Karpas-422 (cell line): ENCODE measurements around the gene TMEM272. TPM values are rescaled to one million over a fixed set of nuclear protein-coding genes. Genes with fewer than 3 reads are reported as not detected.

ENCODE experiments used
- DNase-seq: peaks from one replicate; pipeline ENCODE4 v3.0.0-alpha.2; 2015
- H2AFZ ChIP-seq: fragments of 200-600 bp; sonication (generic); 2 replicates; pipeline ENCODE4 v1.6.1; 2014; ENCODE audit warnings: antibody characterized with exemption, low read length, mixed read lengths
- H3K27ac ChIP-seq: fragments of 200-600 bp; sonication (generic); 2 replicates; pipeline ENCODE4 v1.5.1; 2014; ENCODE audit warnings: mild to moderate bottlenecking, low read length, moderate library complexity
- H3K27me3 ChIP-seq: fragments of 200-600 bp; sonication (generic); 2 replicates; pipeline ENCODE4 v1.6.1; 2014; ENCODE audit warnings: low read length, mixed read lengths
- H3K36me3 ChIP-seq: fragments of 200-600 bp; sonication (generic); 2 replicates; pipeline ENCODE4 v1.6.1; 2014; ENCODE audit warnings: low read length, mixed read lengths; ENCODE audit not compliant: insufficient read depth
- H3K4me1 ChIP-seq: fragments of 200-600 bp; sonication (generic); 2 replicates; pipeline ENCODE4 v1.6.1; 2014; ENCODE audit warnings: mild to moderate bottlenecking, low read length, mixed read lengths
- H3K4me2 ChIP-seq: fragments of 200-600 bp; sonication (generic); 2 replicates; pipeline ENCODE4 v1.6.1; 2014; ENCODE audit warnings: low read length, low read depth, mild to moderate bottlenecking; ENCODE audit not compliant: poor library complexity, severe bottlenecking
- H3K4me3 ChIP-seq: fragments of 200-600 bp; sonication (generic); 2 replicates; pipeline ENCODE4 v1.5.1; 2014; ENCODE audit warnings: mild to moderate bottlenecking, antibody characterized with exemption, low read length, mixed read lengths
- H3K79me2 ChIP-seq: fragments of 200-600 bp; sonication (generic); 2 replicates; pipeline ENCODE4 v1.6.1; 2014; ENCODE audit warnings: mild to moderate bottlenecking, low read length, mixed read lengths
- H3K9ac ChIP-seq: fragments of 200-600 bp; sonication (generic); 2 replicates; pipeline ENCODE4 v1.6.0; 2014; ENCODE audit warnings: low read length
- H3K9me2 ChIP-seq: fragments of 200-600 bp; sonication (generic), shearing (Covaris generic); replicated peaks from 2 replicates; pipeline ENCODE4 v1.6.0; 2014; ENCODE audit warnings: mild to moderate bottlenecking, low read length, moderate library complexity; ENCODE audit not compliant: insufficient read depth
- H3K9me3 ChIP-seq: fragments of 300-700, 200-600 bp; sonication (generic); 2 replicates; pipeline ENCODE4 v1.6.1; 2014; ENCODE audit warnings: low read length, mixed read lengths
- H4K20me1 ChIP-seq: fragments of 200-600 bp; sonication (generic); 2 replicates; pipeline ENCODE4 v1.6.1; 2014; ENCODE audit warnings: mild to moderate bottlenecking, antibody characterized with exemption, low read length, low read depth; ENCODE audit not compliant: insufficient read depth
- total RNA-seq: library from RNA; depleted of rRNA; stranded (reverse); fragments of >200 nt; shearing (Covaris generic); gene quantifications from 2 replicates; pipeline ENCODE4 v1.2.3, GENCODE V29; 2014; ENCODE audit warnings: low replicate concordance

TMEM272 gene
- total RNA-seq, 1 experiment from 2014 or later, result 0.15 TPM

DNA sequence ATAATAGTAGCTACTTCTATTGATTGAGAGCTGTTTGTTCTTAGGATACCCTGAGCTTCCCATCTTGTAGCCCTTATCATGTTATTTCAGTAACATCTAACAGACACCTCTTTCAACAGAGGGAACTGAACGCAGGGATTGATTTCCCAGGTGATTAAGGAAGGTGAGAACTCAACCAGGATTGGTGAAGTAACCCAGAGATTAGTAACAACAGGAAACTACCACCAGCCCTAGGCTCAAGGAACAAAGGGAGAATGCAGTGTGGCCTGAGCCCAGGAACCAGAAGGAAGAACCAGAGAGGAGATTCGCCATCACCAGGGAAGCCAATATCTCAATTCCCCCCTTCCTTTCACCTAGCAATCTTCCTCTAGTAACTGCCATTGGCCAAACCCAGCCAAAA is 49.6 kb downstream of the TMEM272 start:
- H3K9me2 ChIP-seq, result no peaks in the 10 kb centered on the region

DNA sequence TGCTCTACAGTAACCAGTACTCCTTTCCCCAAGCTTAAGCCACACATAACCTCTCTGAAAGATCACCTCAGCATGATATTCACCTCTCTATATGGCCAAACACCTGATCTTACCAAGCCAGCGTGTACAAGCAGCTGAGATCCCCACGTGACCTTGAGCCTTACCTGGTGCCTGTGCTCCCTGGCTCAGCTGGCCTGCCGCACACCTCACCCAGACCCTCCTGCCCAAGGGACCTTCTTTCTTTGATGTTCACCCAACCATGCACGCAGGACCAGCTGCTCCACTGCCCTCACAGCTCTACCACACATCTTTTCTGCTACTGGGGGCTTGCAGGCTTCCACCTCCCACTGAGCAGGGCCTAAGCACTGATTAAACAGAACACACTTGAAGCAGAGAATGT is 50.0 kb downstream of the TMEM272 start:
- Histone ChIP-seq H2AFZ (no peak overlapping the region), H3K79me2 (no peaks in the 10 kb centered on the region), H3K36me3 (no peaks in the 10 kb centered on the region), H3K9ac (no peak overlapping the region), H3K27me3 (no peaks in the 10 kb centered on the region), H3K9me3 (no peaks in the 10 kb centered on the region), H4K20me1 (peaks cover 3% of the 10 kb centered on the region; the same call in 1 of the 2 replicates), H3K9me2 (no peaks in the 10 kb centered on the region), H3K4me3 (peak overlapping the region; percentile 36), H3K4me1 (peaks cover 34% of the 10 kb centered on the region), H3K27ac (no peak overlapping the region), H3K4me2 (peak overlapping the region; percentile 65)
- DNase-seq, result no peak

More for the DNA sequence above, 49.6 kb downstream of the TMEM272 start:
- H2AFZ ChIP-seq, result no peak overlapping the region
- H3K79me2 ChIP-seq, result no peaks in the 10 kb centered on the region
- peaks cover 34% of the 10 kb centered on the region for H3K4me1 ChIP-seq
- no peak overlapping the region for H3K27ac ChIP-seq
- DNase-seq, result no peak
- peaks cover 3% of the 10 kb centered on the region; the same call in 1 of the 2 replicates for H4K20me1 ChIP-seq
- no peak overlapping the region for H3K4me3 ChIP-seq
- no peak overlapping the region for H3K9ac ChIP-seq
- no peaks in the 10 kb centered on the region for H3K36me3 ChIP-seq
- no peaks in the 10 kb centered on the region for H3K9me3 ChIP-seq
- H3K4me2 ChIP-seq, result peak overlapping the region; percentile 65
- H3K27me3 ChIP-seq, result no peaks in the 10 kb centered on the region

DNA sequence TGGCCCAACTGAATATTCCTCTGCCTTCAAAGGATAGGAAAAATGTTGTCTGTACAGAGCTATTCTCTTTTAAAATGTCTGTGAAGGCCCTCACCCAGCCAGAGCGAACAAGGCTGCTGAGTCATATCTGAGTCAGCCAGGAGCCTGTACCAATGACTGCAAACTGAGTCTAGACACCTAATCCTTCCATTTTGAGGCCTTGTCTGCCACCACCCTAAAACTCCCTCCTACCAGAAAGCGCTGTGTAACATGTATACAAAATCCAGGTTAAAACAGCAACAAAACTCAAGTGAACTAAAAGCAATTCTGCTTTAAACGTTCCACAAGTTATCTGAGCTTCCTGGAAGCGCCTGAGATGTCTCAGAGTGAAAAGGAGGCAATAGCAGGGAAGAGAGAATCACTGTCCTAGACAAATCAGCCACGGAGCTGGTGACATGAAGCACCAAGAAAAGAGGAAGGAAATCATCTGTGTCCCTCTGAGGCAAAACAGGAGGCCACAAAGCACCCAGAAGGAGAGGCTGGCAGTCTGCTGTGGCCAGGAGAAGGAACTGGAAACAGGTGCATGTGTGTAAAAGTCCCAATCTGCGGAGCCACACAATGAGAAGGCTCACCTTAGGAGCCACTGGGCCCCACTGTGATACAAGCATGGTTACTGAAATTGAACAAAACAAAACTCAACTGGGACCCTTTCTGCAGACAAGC is 51.3 kb downstream of the TMEM272 start:
- Histone ChIP-seq H3K27me3 (no peaks in the 10 kb centered on the region), H3K9ac (peak overlapping the region; percentile 45; the same call in 1 of the 2 replicates), H2AFZ (no peak overlapping the region), H3K27ac (peak overlapping the region; percentile 51), H3K9me2 (no peaks in the 10 kb centered on the region), H3K4me3 (peak overlapping the region; percentile 36), H3K36me3 (no peaks in the 10 kb centered on the region), H3K4me2 (peak overlapping the region; percentile 65), H3K4me1 (peaks cover 34% of the 10 kb centered on the region), H3K9me3 (no peaks in the 10 kb centered on the region), H4K20me1 (peaks cover 3% of the 10 kb centered on the region; the same call in 1 of the 2 replicates), H3K79me2 (no peaks in the 10 kb centered on the region)
- DNase-seq, result peak; percentile 70

DNA sequence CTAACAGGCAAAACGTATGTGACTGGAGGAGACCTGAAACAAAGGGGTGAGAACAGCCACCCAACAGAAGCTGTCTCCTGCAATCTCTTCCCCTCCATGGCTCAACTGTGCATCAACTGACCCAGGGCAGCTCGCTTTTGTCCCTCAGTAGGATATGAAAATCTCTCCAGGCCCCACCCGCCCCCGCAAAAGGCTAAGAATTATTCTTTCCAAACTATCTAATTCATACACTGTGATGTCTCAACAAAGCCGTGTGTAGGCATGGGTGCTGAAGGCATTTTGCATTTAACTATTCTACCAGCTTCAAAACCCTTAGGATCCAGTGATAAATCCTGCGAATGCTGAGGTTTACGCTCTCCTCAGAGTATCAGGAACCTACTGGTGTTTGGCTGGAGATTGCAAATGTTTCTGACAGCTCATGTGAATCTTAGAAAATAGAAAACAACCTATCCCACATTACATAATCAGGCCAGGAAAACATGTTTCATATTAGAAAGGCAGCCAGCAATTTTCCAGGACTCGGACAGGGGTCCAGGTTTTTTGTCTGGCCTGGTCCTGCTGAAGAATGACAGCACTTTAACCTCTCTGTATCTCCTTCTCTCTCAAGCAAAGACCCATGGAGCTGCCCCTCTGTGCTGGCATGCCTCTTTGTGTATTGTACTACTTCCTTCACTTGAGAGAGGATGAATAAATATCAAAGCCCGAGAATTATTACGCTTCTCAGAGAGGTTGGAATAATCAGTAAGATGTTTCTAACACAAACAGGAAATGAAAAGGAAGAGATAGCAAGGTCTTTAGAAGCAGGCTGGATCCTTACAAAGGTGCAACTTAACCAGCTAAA is 58.3 kb downstream of the TMEM272 start:
- Histone ChIP-seq H3K4me3 (no peak overlapping the region), H2AFZ (no peak overlapping the region), H3K27ac (no peak overlapping the region), H3K9me2 (no peaks in the 10 kb centered on the region), H3K79me2 (no peaks in the 10 kb centered on the region), H3K4me1 (peaks cover 2% of the 10 kb centered on the region; the same call in 1 of the 2 replicates), H4K20me1 (0 out of 2 replicates have a peak, but pooled peaks cover 3% of the 10 kb centered on the region), H3K9me3 (no peaks in the 10 kb centered on the region), H3K4me2 (no peak overlapping the region), H3K36me3 (no peaks in the 10 kb centered on the region), H3K9ac (no peak overlapping the region), H3K27me3 (no peaks in the 10 kb centered on the region)
- DNase-seq, result no peak

DNA sequence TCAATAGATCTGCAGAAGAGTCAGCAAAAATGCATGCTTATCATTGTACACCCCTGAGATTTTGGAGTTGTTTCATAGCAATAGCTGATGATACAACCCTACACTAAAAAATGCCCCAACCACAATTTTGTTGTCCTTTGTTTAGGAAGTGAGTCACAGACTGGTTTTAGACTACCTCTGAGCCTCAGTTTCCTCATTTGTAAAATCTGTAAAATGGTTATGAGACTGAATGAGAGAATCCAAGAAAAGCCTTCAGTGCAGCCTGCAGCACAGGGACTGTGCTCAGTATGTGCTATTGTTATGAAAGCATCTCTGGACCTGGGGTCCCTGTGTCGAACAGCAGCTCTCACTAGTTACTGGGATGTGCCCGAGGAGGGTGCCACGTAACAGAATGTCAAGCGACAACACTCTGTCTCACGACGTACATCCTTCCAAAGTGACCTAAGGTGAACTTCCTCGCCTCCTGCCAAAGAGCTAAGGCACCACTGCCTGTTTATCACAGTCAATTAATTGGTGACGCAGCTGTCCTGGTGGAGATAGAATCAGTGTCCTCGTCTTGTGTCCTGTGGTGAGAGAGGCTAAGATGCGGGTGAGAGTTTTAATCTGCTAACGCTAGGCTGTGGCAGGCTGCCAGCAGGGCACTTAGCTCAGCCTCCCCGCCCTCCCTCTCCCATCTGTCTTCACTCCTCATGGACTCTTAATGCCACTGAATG is 59.1 kb downstream of the TMEM272 start:
- no peak overlapping the region for H2AFZ ChIP-seq
- H3K9me2 ChIP-seq, result no peaks in the 10 kb centered on the region
- no peak overlapping the region for H3K9ac ChIP-seq
- H3K79me2 ChIP-seq, result no peaks in the 10 kb centered on the region
- H3K4me3 ChIP-seq, result no peak overlapping the region
- no peaks in the 10 kb centered on the region for H3K27me3 ChIP-seq
- peaks cover 5% of the 10 kb centered on the region; the same call in 1 of the 2 replicates for H3K4me1 ChIP-seq
- no peak for DNase-seq
- no peaks in the 10 kb centered on the region for H3K9me3 ChIP-seq
- no peaks in the 10 kb centered on the region for H3K36me3 ChIP-seq
- 0 out of 2 replicates have a peak, but pooled peaks cover 3% of the 10 kb centered on the region for H4K20me1 ChIP-seq
- no peak overlapping the region for H3K4me2 ChIP-seq
- H3K27ac ChIP-seq, result no peak overlapping the region

DNA sequence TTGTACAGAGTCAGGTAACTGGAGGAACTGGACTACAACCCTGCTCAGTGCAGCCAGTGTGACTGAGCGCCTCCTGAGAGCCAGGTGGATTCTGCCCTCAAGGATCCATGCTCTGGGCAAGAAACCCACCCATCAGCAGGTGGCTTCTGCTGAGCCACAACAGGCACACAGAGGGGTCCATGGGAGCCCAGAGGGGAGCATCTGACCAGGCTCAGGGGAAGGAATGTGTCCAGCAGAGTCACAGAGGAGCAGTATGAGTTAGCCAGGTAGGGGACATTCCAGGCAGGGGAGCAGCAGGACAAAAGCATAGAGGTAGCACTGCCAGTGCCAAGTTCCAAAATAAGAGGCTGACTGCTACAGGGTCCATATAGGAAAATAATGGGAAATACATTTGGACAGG is 60.9 kb downstream of the TMEM272 start:
- H3K79me2 ChIP-seq, result no peaks in the 10 kb centered on the region
- H3K36me3 ChIP-seq, result no peaks in the 10 kb centered on the region
- H3K9me3 ChIP-seq, result no peaks in the 10 kb centered on the region

DNA sequence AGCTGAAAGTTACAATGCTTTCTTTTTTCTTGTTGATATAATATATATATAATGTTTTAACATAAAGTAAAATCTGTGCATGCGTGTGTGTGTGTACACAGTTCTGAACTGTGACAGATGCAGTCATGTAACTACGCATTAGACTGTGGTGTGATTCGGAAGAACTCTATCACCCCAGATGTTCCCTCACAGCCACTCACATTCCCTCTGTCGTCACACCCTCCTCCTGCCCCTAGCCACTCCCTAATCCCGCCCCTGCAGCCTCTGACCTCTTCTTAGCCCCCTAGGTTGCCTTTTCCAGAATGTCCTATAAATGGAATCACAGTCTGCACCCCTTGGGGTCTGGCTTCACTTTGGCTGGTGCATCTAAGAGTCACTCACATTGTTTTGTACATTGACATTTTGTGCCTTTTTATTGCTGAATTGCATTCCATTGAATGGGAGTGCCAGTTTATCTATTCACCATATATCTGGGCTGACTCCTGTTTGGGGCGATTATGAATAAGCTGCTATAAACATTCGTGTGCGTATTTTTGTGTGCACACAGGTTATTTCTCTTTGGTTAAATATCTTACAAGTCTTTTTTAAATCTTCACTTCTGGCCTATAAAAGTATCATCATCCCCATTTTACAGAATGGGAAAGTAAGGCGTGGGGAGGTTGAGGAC is 61.4 kb downstream of the TMEM272 start:
- no peak overlapping the region for H3K9ac ChIP-seq
- H3K4me3 ChIP-seq, result no peak overlapping the region
- no peak for DNase-seq
- H3K9me3 ChIP-seq, result no peaks in the 10 kb centered on the region
- H3K4me2 ChIP-seq, result no peak overlapping the region
- peaks cover 5% of the 10 kb centered on the region; the same call in 1 of the 2 replicates for H3K4me1 ChIP-seq
- no peak overlapping the region for H2AFZ ChIP-seq
- no peaks in the 10 kb centered on the region for H3K79me2 ChIP-seq
- H3K27ac ChIP-seq, result no peak overlapping the region
- 0 out of 2 replicates have a peak, but pooled peaks cover 3% of the 10 kb centered on the region for H4K20me1 ChIP-seq
- no peaks in the 10 kb centered on the region for H3K9me2 ChIP-seq
- H3K36me3 ChIP-seq, result no peaks in the 10 kb centered on the region
- no peaks in the 10 kb centered on the region for H3K27me3 ChIP-seq

More for the DNA sequence above, 60.9 kb downstream of the TMEM272 start:
- H2AFZ ChIP-seq, result no peak overlapping the region
- no peak overlapping the region for H3K4me2 ChIP-seq
- peaks cover 5% of the 10 kb centered on the region; the same call in 1 of the 2 replicates for H3K4me1 ChIP-seq
- no peak for DNase-seq
- H3K27ac ChIP-seq, result no peak overlapping the region
- H3K4me3 ChIP-seq, result no peak overlapping the region
- no peaks in the 10 kb centered on the region for H3K27me3 ChIP-seq
- 0 out of 2 replicates have a peak, but pooled peaks cover 3% of the 10 kb centered on the region for H4K20me1 ChIP-seq
- H3K9me2 ChIP-seq, result no peaks in the 10 kb centered on the region
- H3K9ac ChIP-seq, result no peak overlapping the region
